Fibroblast of skin of scalp (primary cell): ENCODE data around the gene SLC20A1. TPM values are rescaled to one million over a fixed set of nuclear protein-coding genes. Genes with fewer than 3 reads are reported as not detected.
"Not testable (repeated sequence)": the region's sequence is repeated elsewhere in the genome, so short reads cannot be mapped to it uniquely, and the experiment has no call there.

Source experiments
- DNase-seq: peaks from one replicate; pipeline ENCODE4 v3.0.0-alpha.2; 2013
- polyA plus RNA-seq, 2 experiments: library from polyadenylated mRNA; unstranded; fragments of 120-200 nt; gene quantifications; one replicate each; pipeline ENCODE4 v1.2.1, GENCODE V29; 2013; ENCODE audit not compliant: insufficient read length in 2 of 2

The SLC20A1 gene, protein sequence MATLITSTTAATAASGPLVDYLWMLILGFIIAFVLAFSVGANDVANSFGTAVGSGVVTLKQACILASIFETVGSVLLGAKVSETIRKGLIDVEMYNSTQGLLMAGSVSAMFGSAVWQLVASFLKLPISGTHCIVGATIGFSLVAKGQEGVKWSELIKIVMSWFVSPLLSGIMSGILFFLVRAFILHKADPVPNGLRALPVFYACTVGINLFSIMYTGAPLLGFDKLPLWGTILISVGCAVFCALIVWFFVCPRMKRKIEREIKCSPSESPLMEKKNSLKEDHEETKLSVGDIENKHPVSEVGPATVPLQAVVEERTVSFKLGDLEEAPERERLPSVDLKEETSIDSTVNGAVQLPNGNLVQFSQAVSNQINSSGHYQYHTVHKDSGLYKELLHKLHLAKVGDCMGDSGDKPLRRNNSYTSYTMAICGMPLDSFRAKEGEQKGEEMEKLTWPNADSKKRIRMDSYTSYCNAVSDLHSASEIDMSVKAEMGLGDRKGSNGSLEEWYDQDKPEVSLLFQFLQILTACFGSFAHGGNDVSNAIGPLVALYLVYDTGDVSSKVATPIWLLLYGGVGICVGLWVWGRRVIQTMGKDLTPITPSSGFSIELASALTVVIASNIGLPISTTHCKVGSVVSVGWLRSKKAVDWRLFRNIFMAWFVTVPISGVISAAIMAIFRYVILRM
- 42.3 TPM for polyA plus RNA-seq (2013, experiment 1 of 2; ENCODE audit: insufficient read length)
- 42.8 TPM for polyA plus RNA-seq (2013, experiment 2 of 2; ENCODE audit: insufficient read length)

DNA sequence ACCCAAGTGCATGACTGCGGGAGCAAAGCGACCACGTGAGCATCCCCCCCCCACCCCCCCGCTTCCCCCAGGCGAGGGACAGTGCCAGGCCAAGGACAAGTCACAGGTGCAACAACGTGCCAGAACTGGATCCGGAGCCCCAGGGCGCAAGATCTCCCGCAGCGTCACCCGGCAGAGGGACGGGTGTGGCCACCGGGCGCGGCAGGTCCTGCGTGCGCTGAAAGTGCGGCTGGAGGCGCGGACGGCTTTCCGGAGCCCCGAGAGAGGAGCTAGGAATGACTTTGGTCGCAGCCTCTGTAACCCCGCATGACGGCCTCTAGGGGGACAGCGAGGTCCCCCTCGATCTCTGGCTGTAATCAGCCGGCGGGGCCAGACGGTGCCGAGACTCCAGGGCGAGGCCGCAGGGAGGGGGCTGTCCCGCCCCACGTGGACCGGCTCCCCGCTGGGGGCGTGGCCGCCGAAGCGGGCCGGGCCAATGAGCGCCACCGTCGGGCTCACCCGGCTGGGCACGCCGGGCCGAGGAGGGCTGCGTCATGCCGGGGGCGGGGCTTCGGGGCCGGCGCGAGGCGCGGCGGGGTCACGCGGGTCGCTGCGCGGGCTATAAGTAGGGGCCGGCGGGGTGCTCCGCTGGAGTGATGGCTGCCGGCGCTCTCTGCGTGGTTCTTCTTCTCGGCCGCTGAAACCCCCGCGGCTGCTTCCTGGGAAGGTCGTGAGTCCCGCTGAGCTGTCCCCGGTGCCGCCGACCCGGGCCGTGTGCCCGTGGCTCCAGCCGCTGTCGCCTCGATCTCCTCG lies at the start of gene SLC20A1:
SLC20A1 (plus strand) TSS at position 630 of the 792 bp plus-strand sequence. CDS start 890 bp downstream, outside the sequence.
- DNase-seq = peak; percentile 96

DNA sequence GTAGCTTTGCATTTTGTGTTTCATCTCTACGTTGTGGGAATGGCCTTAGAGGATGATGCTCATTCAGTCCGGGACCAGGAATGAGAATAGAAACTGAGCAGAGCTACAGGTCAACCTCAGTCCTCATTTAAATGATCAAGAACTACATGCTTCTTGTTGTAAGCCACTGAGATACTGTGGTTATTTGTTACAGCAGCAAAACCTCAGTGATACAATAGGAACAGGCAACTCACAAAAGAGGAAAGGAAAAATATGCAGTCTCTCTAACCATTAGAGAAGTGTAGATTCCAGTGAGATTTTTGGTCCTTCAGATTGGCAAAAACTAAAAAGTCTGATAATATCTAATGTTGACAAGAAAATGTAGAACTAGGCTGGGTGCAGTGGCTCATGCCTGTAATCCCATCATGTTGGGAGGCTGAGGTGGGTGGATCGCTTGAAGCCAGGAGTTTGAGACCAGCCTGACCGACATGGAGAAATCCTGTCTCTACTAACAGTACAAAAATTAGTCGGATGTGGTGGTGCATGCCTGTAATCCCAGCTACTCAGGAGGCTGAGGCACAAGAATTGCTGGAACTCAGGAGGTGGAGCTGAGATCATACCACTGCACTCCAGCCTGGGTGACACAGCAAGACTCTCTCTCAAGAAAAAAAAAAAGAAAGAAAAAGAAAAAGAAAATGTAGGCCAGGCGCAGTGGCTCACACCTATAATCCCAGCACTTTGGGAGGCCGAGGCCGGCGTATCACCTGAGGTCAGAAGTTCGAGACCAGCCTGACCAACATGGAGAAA lies 48.0 kb upstream of the SLC20A1 start:
- no peak for DNase-seq

DNA sequence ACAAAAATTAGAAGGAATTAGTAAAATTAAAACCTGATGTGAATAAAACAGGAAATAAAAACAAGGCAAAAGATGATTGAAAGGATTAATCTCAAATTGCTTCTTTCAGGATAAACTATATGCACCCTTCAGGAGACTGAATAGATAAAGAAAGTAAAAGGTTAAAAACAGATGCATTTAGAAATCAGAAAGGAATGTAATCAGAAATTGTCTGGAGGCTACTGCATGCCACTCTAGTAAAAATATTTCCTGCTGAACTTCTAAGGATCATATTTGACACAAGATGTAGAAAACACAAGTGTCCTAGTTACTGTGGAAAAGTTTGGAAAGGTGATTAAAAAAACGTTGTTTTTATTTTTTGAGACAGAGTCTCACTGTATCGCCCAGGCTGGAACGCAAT lies 45.1 kb upstream of the SLC20A1 start:
- no peak for DNase-seq

DNA sequence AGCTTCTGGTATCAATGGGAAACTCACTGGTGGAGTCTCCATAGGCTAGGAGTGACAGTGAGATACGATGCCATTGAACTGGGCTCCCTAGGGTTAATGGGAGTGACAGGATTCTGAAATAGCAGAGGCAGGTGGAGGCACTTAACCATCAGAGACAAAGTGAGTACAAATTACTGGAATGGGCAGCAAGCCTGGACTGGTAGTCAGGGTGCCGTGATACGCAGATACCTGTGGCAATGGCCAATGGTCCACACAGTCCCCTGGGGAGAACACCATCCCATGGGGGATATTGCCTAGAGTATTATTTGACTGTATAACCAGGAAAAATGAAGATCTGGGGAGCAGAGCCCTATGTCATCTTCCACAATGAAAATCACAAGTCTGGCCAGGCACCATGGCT lies 44.0 kb upstream of the SLC20A1 start:
- no peak for DNase-seq

DNA sequence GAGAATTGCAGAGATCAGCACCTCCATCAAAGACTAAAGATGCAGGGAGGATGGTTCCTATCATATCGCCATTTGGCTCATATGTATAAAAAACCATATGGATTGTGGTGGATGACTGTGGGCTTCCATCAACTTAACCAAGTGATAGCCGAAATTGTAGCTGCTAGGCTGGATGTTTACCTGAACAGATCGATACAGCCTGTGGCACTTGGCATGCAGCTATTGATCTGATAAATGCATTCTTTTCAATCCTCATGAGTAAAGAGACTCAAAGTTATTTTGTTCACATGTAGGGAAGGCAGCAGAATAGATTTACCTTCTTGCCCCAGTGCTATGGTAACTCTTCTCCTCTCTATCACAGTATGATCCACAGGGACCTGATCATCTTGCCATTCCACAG lies 42.8 kb upstream of the SLC20A1 start:
- no peak for DNase-seq

DNA sequence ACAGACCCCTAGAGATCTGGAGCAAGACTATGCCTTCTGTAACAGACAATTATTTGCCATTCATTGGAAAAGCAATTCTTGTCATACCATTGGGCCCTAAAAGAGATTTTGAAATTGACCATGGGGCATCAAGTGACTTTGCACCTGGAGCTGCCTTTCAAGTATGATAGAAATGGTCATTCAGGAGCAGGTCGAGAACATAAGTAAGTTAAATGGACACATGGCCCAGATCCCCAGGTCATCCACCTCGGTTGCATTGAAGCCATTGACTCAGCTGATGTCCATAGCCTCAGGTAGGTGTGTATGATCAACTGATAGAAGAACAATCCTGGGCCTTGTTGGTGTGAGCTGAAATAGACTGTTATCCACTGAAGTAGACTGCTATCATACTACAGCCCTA lies 42.0 kb upstream of the SLC20A1 start:
- no peak for DNase-seq

DNA sequence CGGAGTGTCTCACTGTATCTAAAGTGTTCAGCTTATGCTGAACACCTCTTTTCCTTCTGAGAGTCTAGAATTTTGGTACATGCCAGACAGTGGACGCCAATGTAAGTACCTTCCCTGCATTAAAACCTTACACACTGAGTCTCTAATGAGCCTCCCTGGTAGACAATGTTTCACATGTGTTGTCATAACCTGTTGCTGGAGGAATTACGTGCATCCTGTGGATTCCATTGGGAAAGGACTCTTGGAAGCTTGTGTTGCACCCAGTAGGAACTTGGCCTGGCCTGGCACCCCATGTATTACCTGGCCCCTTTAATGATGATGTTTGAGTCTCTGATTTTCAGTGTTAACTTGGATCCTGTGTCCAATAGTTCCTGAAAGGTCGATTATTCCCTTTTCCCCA lies 40.8 kb upstream of the SLC20A1 start:
- no peak for DNase-seq

DNA sequence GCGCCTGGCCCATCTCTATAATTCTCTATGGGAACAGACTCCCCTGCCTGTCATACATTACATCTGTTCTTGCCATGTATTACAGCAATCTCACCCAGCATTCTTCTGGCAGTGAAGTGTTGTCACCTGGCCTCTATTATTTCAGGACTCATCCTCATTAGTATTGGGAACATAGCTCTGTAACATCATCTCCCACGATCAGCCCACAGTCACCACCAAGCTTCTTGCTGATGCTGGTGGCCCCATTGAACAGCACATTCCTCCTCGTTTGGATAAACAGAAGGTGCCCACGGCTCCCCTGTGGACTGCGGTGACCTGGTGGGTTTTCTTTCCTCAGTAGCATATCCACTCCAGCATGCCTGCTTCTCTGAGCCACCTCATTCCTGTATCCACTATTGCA lies 39.8 kb upstream of the SLC20A1 start:
- DNase-seq = no peak

DNA sequence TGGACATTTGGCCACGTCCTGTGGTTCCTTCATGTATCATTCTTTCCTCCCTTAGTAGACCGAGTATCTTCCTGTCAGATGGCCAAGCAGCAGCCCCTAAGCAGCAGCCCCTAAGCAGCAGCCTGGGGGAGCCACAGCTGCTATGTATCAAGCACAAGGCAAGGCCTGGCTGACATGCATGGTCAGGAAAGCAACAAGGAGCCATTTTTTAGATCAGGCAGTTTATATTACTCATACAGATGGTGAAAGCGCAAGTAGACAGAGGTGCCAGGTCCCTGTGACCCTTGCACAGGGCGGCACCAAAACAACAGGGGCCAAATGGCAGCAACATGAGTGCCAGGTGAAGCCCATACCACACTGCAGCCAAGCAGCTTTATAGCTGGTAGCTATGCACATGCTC lies 39.2 kb upstream of the SLC20A1 start:
- no peak for DNase-seq

DNA sequence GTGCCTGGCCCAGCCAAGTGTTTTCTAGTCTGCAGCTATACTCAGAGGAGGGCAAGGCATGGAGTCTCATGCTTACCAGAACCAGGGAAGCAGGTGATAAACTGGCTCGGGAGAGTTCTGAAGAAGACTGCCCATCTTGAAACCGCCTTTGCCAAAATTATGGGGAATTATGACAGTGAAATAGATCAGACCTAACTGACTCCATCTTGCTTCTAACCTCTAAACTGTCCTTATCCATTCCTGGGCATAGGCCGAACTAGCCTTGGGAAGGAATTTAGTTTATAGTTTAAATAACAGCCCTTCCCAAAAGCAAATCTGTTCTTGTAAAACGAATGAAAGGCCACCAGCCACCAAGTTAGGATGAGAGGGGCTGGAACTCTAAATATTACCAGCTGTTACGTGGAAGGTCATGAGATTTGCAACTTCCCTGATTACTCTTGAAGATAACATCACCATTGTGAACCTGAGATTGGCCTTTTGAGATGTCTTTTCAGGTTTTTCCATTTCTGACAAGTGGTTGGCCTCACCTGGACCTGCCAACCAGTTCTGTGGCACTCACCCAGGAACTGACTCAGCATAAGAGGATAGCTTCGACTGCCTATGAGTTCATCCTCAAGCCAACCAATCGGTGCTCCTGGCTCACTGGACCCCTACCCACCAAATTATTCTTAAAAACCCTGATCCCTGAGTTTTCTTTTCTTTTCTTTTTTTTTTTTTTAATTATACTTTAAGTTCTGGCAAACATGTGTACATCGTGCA lies 37.9 kb upstream of the SLC20A1 start:
- DNase-seq = no peak

DNA sequence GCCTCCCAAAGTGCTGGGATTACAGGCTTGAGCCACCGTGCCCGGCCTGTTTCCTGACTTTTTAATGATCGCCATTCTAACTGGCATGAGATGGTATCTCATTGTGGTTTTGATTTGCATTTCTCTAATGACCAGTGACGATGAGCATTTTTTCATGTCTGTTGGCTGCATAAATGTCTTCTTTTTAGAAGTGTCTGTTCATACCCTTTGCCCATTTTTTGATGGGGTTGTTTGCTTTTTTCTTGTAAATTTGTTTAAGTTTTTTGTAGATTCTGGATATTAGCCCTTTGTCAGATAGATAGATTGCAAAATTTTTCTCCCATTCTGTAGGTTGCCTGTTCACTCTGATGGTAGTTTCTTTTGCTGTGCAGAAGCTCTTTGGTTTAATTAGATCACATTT lies 36.4 kb upstream of the SLC20A1 start:
- not testable (repeated sequence) for DNase-seq

DNA sequence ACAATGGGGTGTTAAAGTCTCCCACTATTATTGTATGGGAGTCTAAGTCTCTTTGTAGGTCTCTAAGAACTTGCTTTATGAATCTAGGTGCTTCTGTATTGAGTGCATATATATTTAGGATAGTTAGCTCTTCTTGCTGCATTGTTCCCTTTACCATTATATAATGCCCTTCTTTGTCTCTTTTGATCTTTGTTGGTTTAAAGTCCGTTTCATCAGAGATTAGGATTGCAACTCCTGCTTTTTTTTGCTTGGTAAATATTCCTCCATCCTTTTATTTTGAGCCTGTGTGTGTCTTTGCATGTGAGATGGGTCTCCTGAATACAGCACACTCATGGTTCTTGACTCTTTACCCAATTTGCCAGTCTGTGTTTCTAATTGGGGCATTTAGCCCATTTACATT lies 33.5 kb upstream of the SLC20A1 start:
- not testable (repeated sequence) for DNase-seq

DNA sequence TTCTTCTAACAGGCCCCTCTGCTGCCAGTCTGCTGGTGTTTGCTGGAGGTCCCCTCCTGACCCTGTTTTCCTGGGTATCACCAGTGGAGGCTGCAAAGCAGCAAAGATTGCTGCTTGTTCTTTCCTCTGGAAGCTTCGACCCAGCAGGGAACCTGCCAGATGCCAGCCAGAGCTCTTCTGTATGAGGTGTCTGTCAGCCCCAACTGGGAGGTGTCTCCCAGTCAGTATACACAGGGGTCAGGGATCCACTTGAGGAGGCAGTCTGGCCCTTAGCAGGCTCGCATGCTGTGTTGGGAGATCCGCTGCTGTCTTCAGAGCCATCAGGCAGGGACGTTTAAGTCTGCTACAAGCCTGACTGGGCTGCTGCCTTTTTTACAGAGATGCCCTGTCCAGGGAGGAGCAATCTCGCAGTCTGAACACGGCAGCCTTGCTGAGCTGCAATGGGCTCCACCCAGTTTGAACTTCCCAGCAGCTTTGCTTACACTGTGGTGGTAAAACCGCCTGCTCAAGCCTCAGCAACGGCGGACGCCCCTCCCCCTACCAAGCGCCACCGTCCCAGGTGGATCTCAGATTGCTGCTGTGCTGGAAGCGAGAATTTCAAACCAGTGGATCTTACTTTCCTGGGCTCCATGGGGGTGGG lies 31.4 kb upstream of the SLC20A1 start:
- no peak for DNase-seq

DNA sequence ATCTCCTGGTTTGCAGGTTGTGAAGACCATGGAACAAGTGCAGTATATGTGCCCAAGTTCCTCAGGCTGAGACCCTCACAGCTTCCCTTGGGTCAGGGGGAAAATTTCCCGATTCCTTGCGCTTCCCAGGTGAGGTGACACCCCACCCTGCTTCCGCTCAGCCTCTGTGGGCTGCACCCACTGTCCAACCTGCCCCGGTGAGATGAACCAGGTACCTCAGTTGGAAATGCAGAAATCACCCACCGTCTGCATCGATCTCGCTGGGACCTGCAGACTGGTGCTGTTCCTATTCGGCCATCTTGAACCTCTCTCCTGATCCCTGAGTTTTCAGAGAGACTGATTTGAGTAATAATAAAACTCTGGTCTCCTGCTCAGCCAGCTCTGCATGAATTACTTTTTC lies 30.7 kb upstream of the SLC20A1 start:
- no peak for DNase-seq

DNA sequence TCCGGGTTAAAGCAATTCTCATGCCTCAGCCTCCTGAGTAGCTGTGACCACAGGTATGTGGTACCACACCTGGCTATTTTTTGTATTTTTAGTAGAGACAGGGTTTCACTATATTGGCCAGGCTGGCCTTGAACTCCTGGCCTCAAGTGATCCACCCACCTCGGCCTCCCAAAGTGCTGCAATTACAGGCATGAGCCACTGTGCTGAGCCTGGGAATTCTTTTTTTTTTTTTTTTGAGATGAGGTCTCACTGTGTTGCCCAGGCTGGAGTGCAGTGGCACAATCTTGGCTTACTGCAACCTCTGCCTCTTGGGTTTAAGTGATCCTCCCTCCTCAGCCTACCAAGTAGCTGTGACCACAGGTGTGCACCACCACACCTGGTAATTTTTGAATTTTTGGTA lies 29.9 kb upstream of the SLC20A1 start:
- DNase-seq = not testable (repeated sequence)

DNA sequence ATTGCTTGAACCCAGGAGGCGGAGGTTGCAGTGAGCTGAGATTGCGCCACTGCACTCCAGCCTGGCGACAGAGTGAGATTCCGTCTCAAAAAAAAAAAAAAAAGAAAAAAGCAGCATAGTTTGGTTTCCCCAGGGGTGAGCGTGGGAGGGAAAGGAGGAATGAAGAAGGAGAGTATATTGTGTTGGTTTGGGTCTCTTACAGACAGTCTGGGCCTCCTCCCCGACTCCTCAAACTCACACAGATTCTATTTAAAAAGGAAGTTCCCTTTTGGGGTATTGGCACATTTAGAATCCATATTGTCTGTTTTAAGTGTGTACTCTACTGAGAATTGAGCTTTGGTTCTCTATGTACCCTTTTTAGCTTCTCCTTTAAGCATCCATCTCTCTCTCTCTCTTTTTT lies 27.4 kb upstream of the SLC20A1 start:
- DNase-seq = no peak

DNA sequence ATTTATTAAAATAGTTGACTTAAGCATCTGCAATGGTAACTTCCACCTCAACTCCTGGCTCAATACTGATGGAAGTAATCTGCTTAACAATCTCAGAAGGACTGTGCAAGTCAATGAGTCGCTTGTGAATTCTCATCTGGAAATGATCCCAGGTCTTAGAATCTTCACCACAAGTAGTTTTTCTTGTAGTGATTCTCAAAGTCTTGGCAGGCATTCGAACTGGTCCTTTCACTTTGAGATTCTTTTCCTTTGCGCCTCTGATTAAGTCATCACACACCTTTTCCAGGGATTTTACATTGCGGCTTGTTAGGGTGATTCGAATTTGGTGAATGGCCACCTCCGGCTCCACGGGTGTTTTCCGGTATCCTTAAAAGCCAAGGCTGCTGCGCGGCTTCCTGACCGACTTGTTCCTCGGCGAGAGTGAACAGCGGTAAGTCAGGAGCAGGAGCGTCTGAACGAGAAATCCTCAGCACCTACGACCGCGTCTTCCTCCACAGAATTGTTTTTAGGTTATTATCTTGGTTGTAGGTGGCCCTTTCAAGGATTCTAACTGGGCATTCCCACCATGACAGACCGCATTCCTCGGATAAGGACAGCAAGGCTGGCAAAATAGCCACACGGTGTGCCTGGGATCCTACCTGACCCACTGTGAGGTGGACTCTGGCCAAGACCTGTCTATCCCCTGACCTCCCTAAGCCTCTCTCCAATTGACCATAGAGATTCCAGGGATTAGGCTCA lies 23.8 kb upstream of the SLC20A1 start:
- DNase-seq = peak; percentile 61

DNA sequence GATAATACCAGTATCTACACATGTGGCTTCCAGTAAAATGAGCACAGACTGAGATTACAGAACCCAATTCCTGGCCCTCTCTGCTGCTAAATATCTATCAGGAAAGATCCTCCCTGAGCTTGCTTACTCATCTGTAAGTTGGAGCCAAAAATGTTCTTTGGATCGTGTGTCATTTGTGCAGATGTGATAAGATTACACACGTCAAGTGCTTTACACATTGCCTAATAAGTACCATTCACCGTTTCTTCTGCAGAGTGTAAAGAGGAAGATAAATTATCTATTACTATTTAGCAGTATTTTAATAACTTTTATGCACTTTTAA lies 23.2 kb upstream of the SLC20A1 start:
- DNase-seq = peak; percentile 73

DNA sequence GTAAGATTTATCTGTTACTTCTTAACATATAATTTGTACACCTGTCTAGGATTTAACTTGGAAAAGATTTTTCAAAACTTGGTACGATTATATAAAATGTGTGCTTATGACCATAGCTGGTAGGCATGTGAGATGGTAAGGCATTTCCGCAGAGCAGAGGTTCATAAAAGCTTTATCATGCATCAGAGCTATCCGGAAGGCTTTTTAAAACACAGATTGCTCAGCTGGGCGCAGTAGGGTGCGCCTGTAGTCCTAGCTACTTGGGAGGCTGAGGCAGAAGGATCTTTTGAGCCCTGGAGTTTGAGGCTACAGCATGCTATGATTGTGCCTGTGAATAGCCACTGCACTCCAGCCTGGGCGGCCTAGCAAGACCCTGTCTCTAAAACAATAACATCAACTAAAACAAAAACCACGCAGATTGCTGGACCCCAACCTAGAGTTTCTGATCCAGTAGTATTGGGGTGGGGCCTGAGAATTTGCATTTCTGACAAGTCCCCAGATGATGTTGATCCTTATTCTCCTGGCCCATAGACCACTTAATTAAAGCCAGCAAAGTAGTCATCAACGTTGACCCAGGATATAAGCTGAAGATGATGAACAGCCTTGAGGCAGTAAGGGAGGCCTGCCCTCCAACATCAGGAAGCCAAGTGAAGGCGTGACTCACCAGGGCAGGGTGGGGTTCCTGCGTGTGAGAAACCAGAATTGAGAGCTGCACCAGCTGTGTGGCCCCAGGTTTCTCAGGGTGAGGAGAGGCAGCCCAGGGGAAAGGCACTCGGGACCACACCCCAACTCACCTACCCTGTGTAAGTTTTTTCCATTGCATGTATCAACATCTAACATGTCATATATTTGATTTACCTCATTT lies 21.6 kb upstream of the SLC20A1 start:
- DNase-seq = peak; percentile 55
